Lower leg skin (tissue), 3 donors: ENCODE measurements around the gene YTHDF2.

Experiments used
- CTCF ChIP-seq, 3 donors: fragments of 450-650 bp; IDR thresholded peaks; one replicate each; pipeline ENCODE4 v1.5.1; 2016; ENCODE audit warnings: antibody characterized with exemption in 3 of 3, mild to moderate bottlenecking in 3 of 3, moderate library complexity in 2 of 3
- POLR2A ChIP-seq, 2 donors: fragments of 450-650 bp; IDR thresholded peaks; one replicate each; pipeline ENCODE4 v1.6.1; 2016 to 2017; ENCODE audit warnings: antibody characterized with exemption in 2 of 2, mild to moderate bottlenecking in 1 of 2, moderate library complexity in 1 of 2

DNA sequence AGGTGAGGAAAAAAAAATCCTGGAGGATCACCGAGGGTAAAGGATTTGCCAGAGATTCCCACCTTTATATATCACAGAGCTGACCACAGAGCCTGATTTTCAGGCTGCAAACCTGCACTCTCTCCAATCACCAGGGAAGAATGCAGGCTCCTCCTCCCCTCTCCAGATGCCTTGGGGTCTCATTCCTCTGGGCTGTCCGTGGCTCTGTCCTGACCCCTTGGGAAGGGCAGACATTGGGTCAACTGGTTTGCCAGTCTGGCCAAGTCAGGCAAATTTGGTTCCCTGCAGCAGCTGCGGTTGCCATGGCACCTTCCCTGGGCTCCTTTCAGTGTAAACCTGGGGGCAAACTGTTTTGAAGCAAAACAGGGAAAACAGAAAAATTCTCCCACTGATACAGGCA, 63.6 kb downstream of the YTHDF2 start:
- TF ChIP-seq CTCF (IDR thresholded peaks at IDR 0.05) (no peak), POLR2A (IDR thresholded peaks at IDR 0.05) (no peak)
